CD14-positive monocyte (primary cell): Measurements from ENCODE around the gene ROBO1. TPM values are rescaled to one million over a fixed set of nuclear protein-coding genes. Genes with fewer than 3 reads are reported as not detected.

Experiments used
- DNase-seq, 3 donors: peaks; one replicate each; pipeline ENCODE4 v3.0.0-alpha.2; 2011 to 2022
- H2AFZ ChIP-seq: 2 replicates; pipeline ENCODE4 v1.6.0; 2012; ENCODE audit warnings: mild to moderate bottlenecking, low read depth, low read length, inconsistent platforms; ENCODE audit not compliant: insufficient read depth, poor library complexity, severe bottlenecking
- H3K27ac ChIP-seq, 2 donors: 1 replicate in 1 of 2; 2 replicates in 1 of 2; pipeline ENCODE4 v1.5.1; 2012 to 2013; ENCODE audit warnings: low read length in 2 of 2, control low read depth in 1 of 2, inconsistent platforms in 1 of 2, low read depth in 1 of 2, mild to moderate bottlenecking in 1 of 2
- H3K27me3 ChIP-seq, 2 donors: one replicate each; pipeline versions ENCODE4 v1.6.0 to v1.6.1; 2011 to 2013; ENCODE audit warnings: low read length in 2 of 2; ENCODE audit not compliant: control insufficient read depth in 2 of 2, insufficient read depth in 2 of 2
- H3K36me3 ChIP-seq, 2 donors: replicated peaks in 1 of 2; 1 replicate in 1 of 2; 2 replicates in 1 of 2; pipeline versions ENCODE4 v1.5.1 to v1.6.1; 2012 to 2013; ENCODE audit warnings: low read length in 2 of 2, control low read depth in 1 of 2, inconsistent platforms in 1 of 2, mild to moderate bottlenecking in 1 of 2; ENCODE audit not compliant: insufficient read depth in 2 of 2, control insufficient read depth in 1 of 2
- H3K4me1 ChIP-seq, 2 donors: 1 replicate in 1 of 2; 2 replicates in 1 of 2; pipeline versions ENCODE4 v1.5.1 to v1.6.1; 2012 to 2013; ENCODE audit warnings: low read length in 2 of 2, control low read depth in 1 of 2, inconsistent platforms in 1 of 2, mild to moderate bottlenecking in 1 of 2, moderate library complexity in 1 of 2; ENCODE audit not compliant: insufficient read depth in 2 of 2, control insufficient read depth in 1 of 2
- H3K4me2 ChIP-seq: replicated peaks from 2 replicates; pipeline ENCODE3; 2012; ENCODE audit warnings: low read length, moderate library complexity, mild to moderate bottlenecking; ENCODE audit not compliant: poor library complexity, severe bottlenecking; ENCODE audit errors: extremely low read depth
- H3K4me3 ChIP-seq, 3 experiments: fragments of 200-600 bp in 1 of 3; sonication (generic) in 1 of 3; replicated peaks in 1 of 3; 1 replicate in 2 of 3; 2 replicates in 1 of 3; pipeline ENCODE4 v1.5.1; 2011 to 2013; ENCODE audit warnings: low read length in 3 of 3, mild to moderate bottlenecking in 3 of 3, control low read depth in 2 of 3, low read depth in 2 of 3, inconsistent platforms in 1 of 3, moderate library complexity in 1 of 3
- H3K79me2 ChIP-seq: 2 replicates; pipeline ENCODE4 v1.6.0; 2012; ENCODE audit warnings: mild to moderate bottlenecking, control low read depth, inconsistent platforms, low read length, moderate library complexity; ENCODE audit not compliant: insufficient read depth
- H3K9ac ChIP-seq: 2 replicates; pipeline ENCODE4 v1.6.0; 2017; ENCODE audit warnings: low read length, mild to moderate bottlenecking; ENCODE audit not compliant: insufficient read depth, poor library complexity, severe bottlenecking
- H3K9me3 ChIP-seq, 2 donors: replicated peaks in 1 of 2; 1 replicate in 1 of 2; 2 replicates in 1 of 2; pipeline versions ENCODE4 v1.5.1 to v1.6.1; 2012 to 2013; ENCODE audit warnings: low read length in 2 of 2, control low read depth in 1 of 2; ENCODE audit not compliant: control insufficient read depth in 1 of 2, insufficient read depth in 1 of 2
- H4K20me1 ChIP-seq: 2 replicates; pipeline ENCODE4 v1.6.0; 2012; ENCODE audit warnings: mild to moderate bottlenecking, low read length, control low read depth, moderate library complexity; ENCODE audit not compliant: insufficient read depth
- H3K27ac Mint-ChIP-seq, 7 donors: one replicate each; pipeline ENCODE4 v1.8.0; 2020; ENCODE audit warnings: mild to moderate bottlenecking in 7 of 7, mixed read lengths in 7 of 7, moderate library complexity in 6 of 7, inconsistent platforms in 2 of 7
- H3K27me3 Mint-ChIP-seq, 3 donors: one replicate each; pipeline ENCODE4 v1.8.0; 2021 to 2022; ENCODE audit warnings: low read depth in 3 of 3, mild to moderate bottlenecking in 3 of 3, mixed read lengths in 3 of 3, moderate library complexity in 3 of 3, inconsistent platforms in 1 of 3
- H3K36me3 Mint-ChIP-seq, 2 donors: one replicate each; pipeline ENCODE4 v1.8.0; 2020; ENCODE audit warnings: mixed read lengths in 2 of 2, inconsistent platforms in 1 of 2, mild to moderate bottlenecking in 1 of 2
- H3K4me1 Mint-ChIP-seq: one replicate; pipeline ENCODE4 v1.8.0; 2020; ENCODE audit warnings: mild to moderate bottlenecking, mixed read lengths
- H3K4me3 Mint-ChIP-seq, 2 donors: one replicate each; pipeline ENCODE4 v1.8.0; 2020; ENCODE audit warnings: mild to moderate bottlenecking in 2 of 2, mixed read lengths in 2 of 2, moderate library complexity in 1 of 2
- H3K9me3 Mint-ChIP-seq, 7 donors: one replicate each; pipeline ENCODE4 v1.8.0; 2020 to 2022; ENCODE audit warnings: mixed read lengths in 7 of 7, mild to moderate bottlenecking in 6 of 7, moderate library complexity in 6 of 7, inconsistent platforms in 2 of 7
- CTCF ChIP-seq: fragments of 200-600 bp; IDR thresholded peaks from one replicate; pipeline ENCODE4 v1.8.0; 2022; ENCODE audit warnings: antibody characterized with exemption, mild to moderate bottlenecking
- WGBS: methylation state at CpG from one replicate; pipeline ENCODE4 v1.1.5; 2013; ENCODE audit warnings: missing lambda C conversion rate; ENCODE audit not compliant: insufficient coverage; 5-methylcytosine and 5-hydroxymethylcytosine counted together
- intact Hi-C, 2 donors: fragments of 100-400 bp; cut with micrococcal nuclease; formaldehyde crosslinking; loops; one replicate each; pipeline versions ENCODE4 v1.15.0 to v1.15.1; 2023
- polyA plus RNA-seq, 3 donors: library from polyadenylated mRNA; depleted of rRNA in 1 of 3; unstranded in 2 of 3; stranded (reverse) in 1 of 3; fragments of 300-500 nt in 2 of 3; fragments of >200 nt in 1 of 3; fragmentation: Illumina TruSeq in 2 of 3; gene quantifications; 1 replicate in 2 of 3; 2 replicates in 1 of 3; pipeline ENCODE4 v1.2.3, GENCODE V29; 2012 to 2021

ROBO1 gene
- polyA plus RNA-seq, 3 donors: 0.09 to 0.10 TPM; not detected in 1

GRCh38 chr3:79636372-79636771 is 131.4 kb downstream of the ROBO1 start:
- Mint-ChIP-seq H3K4me1 (no peaks in the 10 kb centered on the region), H3K9me3 (peaks cover 0 to 2% (median 0%) of the 10 kb centered on the region in 7 donors), H3K36me3 (no peaks in the 10 kb centered on the region), H3K27me3 (no peaks in the 10 kb centered on the region), H3K27ac (no peak overlapping the region), H3K4me3 (no peak overlapping the region)
- H4K20me1 ChIP-seq: no peaks in the 10 kb centered on the region
- H3K4me1 ChIP-seq: no peaks in the 10 kb centered on the region
- H3K4me3 ChIP-seq: no peak overlapping the region
- H2AFZ ChIP-seq: no peak overlapping the region
- no peak overlapping the region for H3K4me2 ChIP-seq
- H3K9ac ChIP-seq: no peak overlapping the region
- H3K36me3 ChIP-seq: no peaks in the 10 kb centered on the region
- no peak overlapping the region for H3K27ac ChIP-seq
- 0% methylated on average over 1 of the region's 4 CpGs for WGBS
- H3K9me3 ChIP-seq: peaks cover 3 to 4% of the 10 kb centered on the region in 2 donors
- H3K27me3 ChIP-seq: no peaks in the 10 kb centered on the region
- DNase-seq: no peak
- intact Hi-C loops: no loop called here
- no peaks in the 10 kb centered on the region for H3K79me2 ChIP-seq
- TF ChIP-seq CTCF: no peak

- intact Hi-C loops: no loop called here
- no peak overlapping the region for H3K27ac ChIP-seq
- no peaks in the 10 kb centered on the region for H3K9me3 ChIP-seq
- no peak overlapping the region for H2AFZ ChIP-seq
- H3K4me1 Mint-ChIP-seq: no peaks in the 10 kb centered on the region
- H3K36me3 Mint-ChIP-seq: no peaks in the 10 kb centered on the region
- no peak overlapping the region for H3K27ac Mint-ChIP-seq
- H3K4me2 ChIP-seq: no peak overlapping the region
- DNase-seq: no peak
- TF ChIP-seq CTCF: no peak
- no peak overlapping the region for H3K9ac ChIP-seq
- no peak overlapping the region for H3K4me3 Mint-ChIP-seq
- WGBS: no CpG with 5 or more reads among the region's 1 CpG
- H3K27me3 ChIP-seq: no peaks in the 10 kb centered on the region
- no peaks in the 10 kb centered on the region for H3K4me1 ChIP-seq
- no peak overlapping the region for H3K4me3 ChIP-seq
- H3K36me3 ChIP-seq: no peaks in the 10 kb centered on the region
- peaks cover 0 to 10% (median 1%) of the 10 kb centered on the region in 7 donors for H3K9me3 Mint-ChIP-seq
- no peaks in the 10 kb centered on the region for H4K20me1 ChIP-seq
- H3K79me2 ChIP-seq: no peaks in the 10 kb centered on the region
- H3K27me3 Mint-ChIP-seq: no peaks in the 10 kb centered on the region
Observed at GRCh38 chr3:79632842-79633241, 135.0 kb downstream of the ROBO1 start.
